DMS 273 treated with DMSO at 0.1 percent for 48 hours (cell line): ENCODE results near the gene ELOVL4.

ENCODE experiments used
- DNase-seq: peaks from one replicate; lab custom pipeline; 2025; lab: John Stamatoyannopoulos, UW

The ELOVL4 gene

DNA sequence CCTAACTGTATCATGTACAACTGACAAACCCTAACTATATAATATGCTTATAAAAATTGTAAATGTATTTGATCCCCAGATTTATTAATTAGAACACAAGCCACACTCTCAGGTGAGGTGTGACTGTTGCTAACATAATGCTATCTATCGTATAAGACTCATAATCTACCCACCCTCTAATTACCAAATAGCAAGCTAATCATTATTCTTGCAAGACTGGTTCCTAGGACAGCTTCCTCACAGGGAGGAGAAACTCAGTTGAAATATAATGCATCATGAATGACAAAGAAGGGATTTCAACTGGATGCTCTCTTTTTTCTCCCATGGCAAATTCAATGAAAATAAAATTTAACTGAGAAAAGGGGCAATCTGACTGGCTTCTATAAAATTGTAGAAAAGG, 35.4 kb downstream of the ELOVL4 start:
- no peak for DNase-seq

DNA sequence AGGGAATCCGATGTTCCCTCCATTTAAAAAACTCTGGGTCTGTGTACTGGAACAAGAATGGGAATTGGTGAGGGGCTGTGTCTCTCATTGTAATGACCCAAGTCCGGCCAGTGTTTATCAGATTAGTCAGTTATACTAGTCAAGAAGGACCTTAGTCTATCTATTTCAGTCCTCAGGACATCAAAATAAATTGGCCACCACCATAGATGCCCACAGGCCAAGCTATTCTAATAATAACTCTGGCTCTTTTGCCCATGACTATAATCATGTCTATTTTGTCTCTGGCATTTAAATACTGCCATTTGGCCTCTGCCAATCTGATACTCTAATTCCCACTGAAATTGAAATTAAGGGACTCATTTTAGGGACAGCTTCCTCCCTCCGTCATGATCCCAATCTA, 37.8 kb downstream of the ELOVL4 start:
- no peak for DNase-seq

DNA sequence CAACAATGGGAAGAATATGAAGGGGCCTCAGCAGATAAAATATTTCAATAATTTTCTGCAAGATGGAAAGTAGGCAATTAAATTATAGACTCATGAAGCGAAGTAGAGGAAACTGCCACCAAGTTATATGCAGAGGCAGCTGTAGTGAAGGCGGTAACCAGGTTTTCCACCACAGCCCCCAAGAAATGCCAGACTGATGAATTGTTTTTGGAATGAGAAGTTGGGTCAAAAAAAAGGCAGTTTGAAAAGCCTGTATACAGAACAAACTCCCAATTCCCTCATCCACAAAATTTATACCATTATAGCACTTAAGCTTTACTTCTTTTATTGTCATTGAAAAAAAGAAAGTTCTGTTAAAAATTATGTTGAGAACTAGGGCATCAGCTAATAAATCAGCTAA, 45.3 kb downstream of the ELOVL4 start:
- no peak for DNase-seq

DNA sequence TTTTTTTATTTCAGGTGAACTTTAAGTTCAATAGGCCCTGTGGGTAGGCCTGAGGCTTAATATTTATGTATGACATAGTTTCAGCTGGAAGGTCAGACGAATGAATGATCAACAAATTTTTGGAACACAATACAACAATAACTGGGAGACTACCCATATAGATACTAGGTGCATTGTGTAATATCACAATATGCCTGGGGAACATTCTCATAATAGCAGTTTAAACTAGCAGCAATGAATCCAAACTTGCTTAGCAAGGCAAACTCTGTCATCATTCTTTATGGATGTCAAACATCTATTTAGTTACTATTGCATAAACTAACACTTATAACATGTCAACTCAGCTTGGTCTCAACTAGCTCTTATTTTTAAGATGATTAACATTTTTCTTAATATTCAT, 49.3 kb downstream of the ELOVL4 start:
- DNase-seq = no peak

DNA sequence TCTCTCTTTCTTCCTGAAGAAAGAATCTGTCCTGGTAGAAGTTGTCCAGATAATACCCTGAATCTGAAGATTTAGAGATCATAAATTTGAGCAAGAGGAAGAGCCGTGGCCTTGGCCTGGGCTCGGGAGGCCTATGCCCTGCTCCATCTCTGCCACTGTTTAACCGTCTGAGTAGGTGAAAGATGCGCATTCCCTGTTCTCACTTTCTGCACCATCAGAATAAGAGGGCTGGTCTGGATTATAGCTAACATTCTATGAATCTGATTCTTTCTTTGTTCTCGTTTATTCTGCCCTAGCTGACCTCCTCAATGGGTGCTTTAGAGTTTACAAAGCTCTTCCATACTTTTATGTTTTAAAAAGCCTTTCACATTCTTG, 51.3 kb downstream of the ELOVL4 start:
- no peak for DNase-seq

DNA sequence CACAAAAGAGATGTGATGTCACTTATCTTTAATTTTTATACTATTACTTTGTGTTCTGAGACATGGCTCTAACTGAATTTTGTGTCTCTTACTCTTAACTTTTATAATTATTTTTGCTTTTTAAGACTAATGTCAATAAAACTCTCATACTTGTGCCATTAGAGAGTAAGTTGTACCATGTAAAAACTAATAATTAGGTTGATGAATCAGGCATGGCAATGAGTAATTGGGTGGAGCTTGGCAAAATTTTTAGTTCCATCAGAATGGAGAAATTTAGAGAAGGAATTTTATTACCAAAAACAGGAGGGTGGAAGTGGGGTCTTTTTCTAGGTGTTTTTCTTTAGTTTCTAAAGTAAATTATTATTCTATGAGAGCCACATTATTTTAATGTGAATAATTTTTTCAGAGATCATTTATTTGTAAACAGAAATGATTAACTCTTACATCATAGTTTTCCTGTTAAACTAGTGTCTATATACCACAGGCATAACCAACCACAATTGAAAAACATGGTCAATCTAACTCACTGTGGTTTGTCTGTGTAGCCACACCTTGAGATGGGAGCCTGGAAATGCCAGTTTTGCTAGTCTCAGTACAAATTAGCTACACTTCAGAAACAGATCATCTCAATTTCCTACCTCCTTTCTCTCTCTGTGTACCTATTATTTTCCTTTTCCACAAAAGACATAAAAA, 51.8 kb downstream of the ELOVL4 start:
- no peak for DNase-seq

DNA sequence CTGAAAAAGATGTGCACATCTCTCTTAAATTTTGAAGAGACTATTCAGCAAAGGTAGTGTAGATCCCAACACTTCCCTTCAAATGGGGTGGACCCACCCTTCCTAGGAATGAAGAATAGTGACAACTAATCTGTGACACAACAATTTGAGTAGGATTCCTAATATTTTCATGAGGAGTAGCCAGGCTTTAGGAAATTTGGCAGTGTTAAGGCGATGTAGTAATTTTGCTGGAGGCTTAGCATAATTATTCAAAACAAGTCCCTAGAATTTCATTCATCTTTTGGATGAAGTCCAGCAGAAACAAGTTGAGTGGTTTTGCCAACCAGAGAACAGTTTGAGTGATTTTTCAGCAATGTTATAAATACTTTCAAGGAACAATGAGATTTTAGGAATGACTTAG, 52.4 kb downstream of the ELOVL4 start:
- no peak for DNase-seq

DNA sequence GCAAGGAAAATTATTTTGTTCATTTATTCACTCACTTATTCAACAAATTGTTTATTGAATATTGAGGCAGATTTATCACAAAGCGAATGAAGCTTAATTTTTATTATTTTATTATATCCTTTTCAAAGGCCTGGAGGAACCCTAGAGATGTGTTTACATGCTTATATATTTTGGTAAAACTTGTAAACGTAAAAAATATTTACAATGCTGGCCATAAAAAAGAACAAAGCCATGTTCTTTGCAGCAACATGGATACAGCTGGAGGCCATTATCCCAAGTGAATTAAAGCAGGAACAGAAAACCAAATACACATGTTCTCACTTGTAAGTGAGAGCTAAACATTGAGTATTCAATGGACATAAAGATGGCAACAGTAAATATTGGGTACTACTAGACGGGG, 58.8 kb downstream of the ELOVL4 start:
- no peak for DNase-seq

DNA sequence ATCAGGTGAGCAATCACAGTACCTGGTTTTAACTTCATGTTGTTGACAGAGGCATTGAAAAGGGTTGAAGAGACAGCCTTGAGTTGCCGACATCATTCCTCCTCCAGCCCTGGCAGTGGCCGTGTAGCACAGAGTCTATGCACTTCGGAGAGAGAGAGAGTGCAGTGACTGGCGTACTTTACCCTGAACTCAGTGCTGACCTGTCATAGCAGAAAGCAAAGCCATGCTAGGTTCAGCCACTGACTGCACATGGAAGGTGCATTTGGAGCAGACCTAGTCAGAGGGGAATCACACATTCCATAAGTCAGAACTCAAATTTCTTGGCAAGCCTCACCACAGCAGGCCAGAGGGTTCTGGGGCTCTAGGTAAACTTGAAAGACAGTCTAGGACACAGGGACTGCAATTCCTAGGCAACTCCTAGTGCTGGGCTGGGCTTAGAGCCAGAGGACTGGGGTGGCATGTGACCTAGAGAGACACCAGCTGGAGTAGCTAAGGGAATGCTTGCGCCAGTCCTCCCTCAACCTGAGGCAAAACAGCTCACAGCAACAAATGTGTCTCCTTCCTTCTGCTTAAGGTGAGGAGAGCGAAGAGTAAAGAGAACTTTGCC, 69.1 kb downstream of the ELOVL4 start:
- DNase-seq = peak; percentile 32

DNA sequence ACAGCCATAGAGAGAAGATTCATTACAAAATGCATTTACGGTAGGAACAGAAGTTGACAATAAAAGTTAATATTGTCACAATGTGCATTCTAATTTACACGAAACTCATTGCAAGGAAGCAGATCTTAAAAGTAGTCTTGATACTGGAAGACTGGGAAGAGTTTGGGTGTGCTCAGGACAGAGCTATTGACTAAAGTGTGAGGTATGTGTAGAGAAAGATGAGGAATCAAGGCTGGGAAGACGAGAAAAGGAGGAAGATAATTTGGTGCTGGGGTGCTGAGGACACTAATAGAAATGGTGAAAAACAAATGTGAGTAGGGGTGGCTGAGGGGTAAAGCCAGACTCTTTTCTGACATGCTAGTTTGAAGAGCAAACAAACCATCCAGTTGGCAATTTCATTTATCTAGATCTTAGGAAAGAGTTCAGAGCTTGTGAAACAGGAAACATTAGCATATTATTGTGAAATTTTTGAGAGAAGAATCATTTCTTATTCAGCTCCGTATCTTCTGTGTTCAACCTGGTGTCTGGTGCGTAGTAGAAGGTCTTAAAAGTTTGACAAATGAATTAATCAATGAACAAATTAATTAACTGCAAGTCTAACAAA, 72.7 kb downstream of the ELOVL4 start:
- DNase-seq = no peak

DNA sequence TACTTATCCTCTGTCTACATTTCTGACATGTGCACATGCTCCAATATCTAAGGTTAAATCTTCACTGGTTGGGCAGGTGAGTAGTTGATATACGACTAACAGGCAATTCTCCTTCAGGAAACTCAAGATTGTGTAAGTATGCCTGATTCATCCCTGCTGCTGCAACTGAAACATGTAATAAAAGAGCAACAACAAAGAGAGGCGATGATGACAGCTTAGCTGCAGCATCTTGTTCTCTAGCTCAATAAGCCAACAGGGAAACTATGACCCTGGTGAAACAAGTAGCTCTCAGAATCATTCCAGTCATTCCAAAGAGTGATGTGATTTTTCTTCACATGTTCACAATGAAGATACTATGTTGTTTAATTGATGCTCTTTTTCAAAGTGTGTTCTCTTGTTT, 74.4 kb downstream of the ELOVL4 start:
- DNase-seq = no peak

DNA sequence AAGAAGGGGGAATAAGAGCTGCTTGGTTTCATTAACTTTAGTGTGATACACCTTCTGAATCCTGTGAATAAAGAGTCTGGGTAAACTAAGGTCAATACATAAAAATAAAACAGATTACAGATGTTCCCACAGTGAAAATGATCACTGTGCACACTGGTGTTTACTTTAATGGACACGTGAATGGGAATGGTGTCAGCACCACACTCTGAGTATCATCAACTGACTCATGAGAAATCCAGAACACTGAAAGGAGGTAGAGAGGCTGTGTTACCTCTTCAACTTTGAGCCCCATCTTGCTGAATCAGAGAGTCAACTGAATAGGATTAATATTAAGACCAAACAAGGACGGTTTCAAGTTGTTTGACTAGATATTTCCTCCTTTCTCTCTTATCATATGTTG, 75.0 kb downstream of the ELOVL4 start:
- no peak for DNase-seq

DNA sequence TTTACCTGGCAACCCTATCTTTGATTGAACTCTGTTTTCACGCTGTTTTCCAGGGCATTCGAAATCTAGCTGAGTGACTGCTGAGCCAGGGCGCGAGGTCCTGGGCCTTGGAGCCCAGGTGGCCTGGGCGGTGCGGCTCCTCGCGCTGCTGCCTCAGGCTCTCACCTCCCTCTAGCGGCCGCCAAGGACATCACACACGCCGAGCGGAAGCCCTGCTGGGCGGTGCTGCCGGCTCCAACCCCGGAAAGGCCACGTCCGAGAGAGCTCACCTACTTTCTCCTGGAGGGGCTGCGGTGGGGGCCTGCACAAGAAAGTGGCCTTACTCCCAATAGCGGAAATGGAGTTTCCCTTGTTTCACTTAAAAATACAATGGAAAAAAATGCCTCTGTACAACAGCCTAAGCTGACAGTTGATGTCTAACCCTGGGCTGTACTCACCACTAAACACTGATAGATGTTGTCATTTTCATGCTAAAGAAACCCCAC, 77.7 kb downstream of the ELOVL4 start:
- peak; percentile 67 for DNase-seq

DNA sequence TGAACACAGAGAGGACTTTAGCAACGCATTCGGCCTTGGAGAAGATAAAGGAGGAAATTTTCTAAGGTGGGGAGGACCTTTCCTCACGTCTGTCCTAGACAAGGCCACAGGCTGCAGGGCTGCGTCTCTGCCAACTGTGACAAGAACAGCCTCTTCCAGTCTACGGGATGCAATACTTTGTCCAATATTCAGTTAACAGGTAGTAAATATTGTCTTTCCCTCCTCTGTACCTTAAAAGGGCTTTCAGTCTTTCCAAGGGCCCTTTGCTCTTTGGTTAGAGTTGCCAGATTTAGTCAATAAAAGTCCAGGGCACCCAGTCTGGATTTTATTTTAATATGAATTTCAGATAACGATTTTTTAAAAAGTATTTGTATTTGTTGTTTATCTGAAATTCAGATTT, 78.2 kb downstream of the ELOVL4 start:
- DNase-seq = no peak

DNA sequence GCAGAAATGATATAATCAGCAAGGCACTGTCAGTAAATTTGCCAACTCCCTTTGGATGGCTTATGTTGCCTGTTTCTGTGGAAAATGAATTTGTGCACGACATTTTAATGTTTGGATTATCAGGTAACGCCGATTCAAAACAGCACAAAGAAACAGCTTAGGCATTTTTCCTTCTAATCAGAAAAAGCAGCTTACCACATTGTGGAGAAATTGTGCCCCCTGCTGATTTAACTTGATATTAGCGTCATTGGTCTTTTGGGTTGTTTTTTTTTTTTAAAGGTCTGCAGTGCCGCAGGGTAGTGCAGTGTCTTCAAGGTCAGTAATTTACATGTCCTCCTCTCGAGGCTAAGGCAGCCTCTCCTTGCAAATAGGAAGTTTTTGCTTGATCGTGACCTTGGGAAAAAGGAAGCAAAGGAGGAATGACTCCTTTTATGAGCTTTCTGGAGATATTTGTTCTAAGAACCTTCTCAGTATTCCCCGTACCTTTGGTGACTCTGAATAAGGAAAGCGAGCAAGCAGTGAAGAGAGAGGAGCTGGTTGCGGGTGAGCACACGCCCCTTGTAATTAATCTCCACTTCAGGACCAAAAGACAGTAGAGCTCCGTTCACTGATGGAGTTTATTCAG, 79.1 kb downstream of the ELOVL4 start:
- DNase-seq = peak; percentile 42
